GM12872 (cell line): ENCODE results near the gene SLC6A7.

Source experiments
- CTCF ChIP-seq: IDR thresholded peaks from 3 replicates; pipeline ENCODE4 v1.5.1; 2011; ENCODE audit warnings: low read depth, mild to moderate bottlenecking, low read length, moderate library complexity; ENCODE audit not compliant: insufficient read depth

Gene SLC6A7

GRCh38 chr5:150209099-150209635 lies 19.3 kb downstream of the SLC6A7 start:
- TF ChIP-seq CTCF: no peak

GRCh38 chr5:150210644-150211043 lies 20.8 kb downstream of the SLC6A7 start:
- no peak for TF ChIP-seq CTCF

- no peak for TF ChIP-seq CTCF
These were observed 21.5 kb downstream of the SLC6A7 start for GRCh38 chr5:150211156-150212030.

- TF ChIP-seq CTCF: no peak
These were observed 23.7 kb downstream of the SLC6A7 start for GRCh38 chr5:150213530-150213929.

- no peak for TF ChIP-seq CTCF
These were observed 24.4 kb downstream of the SLC6A7 start for GRCh38 chr5:150214289-150214688.

GRCh38 chr5:150215979-150216944 lies 26.4 kb downstream of the SLC6A7 start:
- no peak for TF ChIP-seq CTCF

- no peak for TF ChIP-seq CTCF
These were observed 27.2 kb downstream of the SLC6A7 start for GRCh38 chr5:150217038-150217437.
